HG02798 (cell line): ENCODE measurements around the gene PPP2R5A.
"Not testable (repeated sequence)": the region's sequence is repeated elsewhere in the genome, so short reads cannot be mapped to it uniquely, and the experiment has no call there.

Experiments used
- ATAC-seq: cut with Tn5 transposase; IDR thresholded peaks from one replicate; pipeline ENCODE4 v1.9.1; 2021; ENCODE audit warnings: mild to moderate bottlenecking; ENCODE audit not compliant: unreplicated experiment, poor library complexity

PPP2R5A gene

DNA sequence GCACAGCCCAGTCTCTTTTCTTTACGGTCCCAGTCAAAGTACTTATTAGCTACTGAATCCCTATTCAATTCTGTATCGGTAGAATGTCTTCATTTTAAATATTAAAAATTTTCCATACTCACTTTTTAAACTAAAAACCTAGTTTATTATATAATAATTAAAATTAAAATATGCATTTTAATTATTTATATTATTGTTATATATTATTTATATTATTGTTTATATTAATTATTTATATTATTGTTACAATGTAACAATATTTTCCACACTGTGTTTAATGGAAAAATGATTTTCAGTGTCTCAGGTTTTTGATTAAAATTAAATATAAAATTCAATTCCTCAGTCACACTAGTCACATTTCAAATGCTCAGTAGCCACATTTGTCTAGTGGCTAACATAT is 18.2 kb upstream of the PPP2R5A start:
- no peak for ATAC-seq

- ATAC-seq = no peak
These were observed 17.8 kb upstream of the PPP2R5A start for GRCh38 chr1:212267460-212267859.

DNA sequence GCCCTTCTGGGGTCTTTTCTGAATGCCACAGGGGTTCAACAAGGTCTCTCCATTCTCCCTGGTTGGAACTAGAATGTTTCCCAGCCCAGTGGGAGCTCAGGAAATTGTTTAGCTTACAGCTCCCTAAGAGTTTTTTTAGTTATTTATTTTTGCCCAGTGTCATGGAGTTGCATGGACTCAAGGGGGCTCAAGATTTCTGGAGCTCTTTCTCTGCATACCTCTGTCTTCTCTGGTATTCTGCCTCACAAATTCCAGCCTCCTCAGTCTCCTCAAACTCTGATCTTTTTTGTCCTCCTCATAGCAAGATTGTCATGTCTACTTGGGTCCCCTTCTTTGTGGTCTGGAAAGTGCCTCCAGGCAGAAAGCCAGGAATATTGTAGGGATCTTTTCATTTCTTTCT is 15.9 kb upstream of the PPP2R5A start:
- ATAC-seq = no peak

- no peak for ATAC-seq
These were observed 14.6 kb upstream of the PPP2R5A start for GRCh38 chr1:212270564-212270963.

GRCh38 chr1:212271234-212271633 is 14.0 kb upstream of the PPP2R5A start:
- no peak for ATAC-seq

DNA sequence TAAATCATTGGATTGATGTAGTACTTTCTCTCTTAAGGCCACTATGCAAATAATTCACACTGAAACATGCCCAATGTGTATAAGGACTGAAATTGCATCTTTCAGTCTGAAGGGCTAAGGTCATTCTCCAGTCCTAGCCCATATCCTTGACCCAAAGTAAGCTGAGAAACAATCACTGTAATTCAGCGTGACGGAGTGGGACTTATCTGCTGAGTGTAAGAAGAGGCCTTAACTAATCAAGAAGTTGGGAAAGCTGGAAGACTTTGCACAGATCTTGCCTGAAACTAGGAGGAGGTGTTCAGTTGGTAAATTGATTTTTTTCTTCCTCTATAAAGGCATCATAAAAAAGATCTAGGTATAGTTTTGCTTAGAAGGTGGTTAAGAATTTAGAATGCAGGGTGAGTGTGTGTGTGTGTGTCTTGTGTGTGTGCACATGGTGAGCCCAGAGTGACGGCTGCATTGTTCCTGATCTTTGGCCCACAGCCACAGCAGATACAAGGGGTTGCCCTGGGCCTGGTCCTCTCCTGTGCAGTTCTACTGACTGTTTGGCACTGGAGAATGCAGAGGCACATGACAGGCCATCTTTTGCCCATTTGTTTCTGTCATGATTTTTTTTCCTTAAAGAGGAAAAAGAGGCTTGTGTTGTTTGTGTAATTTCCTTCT is 13.3 kb upstream of the PPP2R5A start:
- no peak for ATAC-seq

DNA sequence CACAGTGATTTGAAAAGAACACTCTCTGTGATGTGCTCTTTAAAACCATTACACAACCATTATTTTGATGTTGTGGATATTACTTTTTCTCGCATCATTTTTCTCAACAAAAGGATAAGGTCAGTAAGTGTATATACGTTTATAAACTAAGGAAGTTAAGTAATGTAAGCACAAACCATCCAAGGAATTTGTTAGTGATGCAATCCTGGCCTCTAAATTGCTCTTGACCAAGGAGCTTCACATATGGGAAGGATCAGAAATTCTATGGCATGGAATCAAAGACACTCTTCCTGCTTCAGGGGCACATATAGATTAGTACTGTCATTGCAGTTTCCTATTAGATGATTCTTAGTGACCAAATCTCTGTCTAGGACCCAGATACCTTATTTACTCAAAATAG is 3.6 kb upstream of the PPP2R5A start:
- no peak for ATAC-seq

DNA sequence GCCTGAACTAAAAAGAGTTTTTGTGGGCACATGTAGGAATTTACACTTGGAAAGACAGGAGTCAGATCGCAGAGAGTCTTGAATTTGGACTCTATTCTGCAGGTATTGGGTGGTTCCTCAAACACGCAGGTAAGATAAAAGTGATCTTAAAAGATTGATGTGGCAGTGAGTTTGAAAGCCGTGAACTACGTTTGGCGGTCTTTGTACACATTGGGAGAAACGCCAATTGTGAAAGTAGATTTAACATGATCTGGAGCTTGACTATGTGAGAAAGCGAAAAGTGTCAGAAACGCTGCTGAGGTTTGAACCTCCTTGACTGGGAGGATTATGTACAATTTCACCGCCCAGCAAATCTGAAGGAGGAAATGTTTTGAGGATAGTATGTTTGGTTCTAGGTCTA is 1.5 kb upstream of the PPP2R5A start:
- ATAC-seq = no peak

- ATAC-seq = no peak
These were observed 872 bp upstream of the PPP2R5A start for GRCh38 chr1:212284332-212284743.

- peak; percentile 14 for ATAC-seq
These were observed 710 bp downstream of the PPP2R5A start for GRCh38 chr1:212285685-212286555.

DNA sequence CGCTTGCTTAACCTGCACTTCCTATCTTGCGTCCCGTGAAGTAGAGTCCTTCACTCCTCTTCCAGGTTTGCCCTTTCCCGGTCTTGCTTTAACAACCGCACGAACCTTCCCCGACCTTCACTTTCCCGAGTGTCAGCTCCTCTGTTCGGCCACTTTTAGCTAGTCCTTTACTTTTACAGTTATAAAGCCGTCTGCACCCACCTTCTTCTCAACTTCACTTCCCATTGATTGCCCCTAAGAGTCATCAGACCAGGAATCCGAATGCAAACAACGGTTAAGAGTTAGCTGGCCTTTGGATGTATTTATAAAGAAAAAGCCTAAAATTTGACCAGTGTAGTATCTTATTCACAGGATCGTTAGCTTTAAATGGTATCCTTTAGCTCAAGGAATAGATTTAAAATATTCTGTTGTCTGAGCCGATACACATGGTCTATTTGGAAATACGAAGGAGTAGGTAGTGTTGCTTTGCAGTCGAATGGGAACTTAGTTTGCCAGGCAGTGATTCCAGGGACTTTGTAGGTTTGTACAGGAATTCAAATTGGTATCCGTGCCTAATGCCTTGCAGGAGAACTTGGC is 1.4 kb downstream of the PPP2R5A start:
- no peak for ATAC-seq

- no peak for ATAC-seq
These were observed 2.2 kb downstream of the PPP2R5A start for GRCh38 chr1:212287261-212287895.

GRCh38 chr1:212287995-212288394 is 2.8 kb downstream of the PPP2R5A start:
- ATAC-seq = not testable (repeated sequence)

- ATAC-seq = no peak
These were observed 3.4 kb downstream of the PPP2R5A start for GRCh38 chr1:212288615-212289014.

- no peak for ATAC-seq
These were observed 4.3 kb downstream of the PPP2R5A start for GRCh38 chr1:212289262-212290077.

- ATAC-seq = no peak
These were observed 5.4 kb downstream of the PPP2R5A start for GRCh38 chr1:212290608-212291007.

DNA sequence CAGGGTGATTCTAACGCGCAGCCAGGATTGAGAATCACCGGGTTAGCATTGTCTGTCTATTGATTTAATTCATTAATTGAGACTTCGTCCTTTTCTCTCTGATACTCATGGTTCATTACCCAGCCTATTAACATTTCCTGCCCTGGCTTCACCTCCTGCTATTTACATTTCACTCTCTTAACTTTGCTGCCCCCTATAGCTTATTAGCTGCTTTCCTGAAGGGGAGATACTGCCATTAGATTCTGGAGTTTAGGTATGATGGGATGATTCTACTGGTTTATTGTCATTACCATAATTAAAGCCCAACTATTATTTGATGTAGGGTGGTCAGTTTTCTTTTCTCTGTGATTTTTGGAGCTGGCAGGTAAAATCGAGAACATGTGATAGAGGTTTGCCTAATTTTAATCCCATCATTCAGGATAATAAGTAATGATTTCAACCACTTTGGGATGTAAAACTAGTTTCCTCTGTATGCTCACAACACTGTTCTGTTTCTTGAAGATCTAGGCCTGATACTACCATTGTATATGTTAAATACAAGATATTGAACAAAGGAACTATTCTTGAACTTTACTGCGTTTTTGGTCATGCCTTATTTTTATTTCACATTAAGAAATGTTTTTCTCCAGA is 6.4 kb downstream of the PPP2R5A start:
- ATAC-seq = peak; percentile 76

GRCh38 chr1:212292250-212293105 is 7.3 kb downstream of the PPP2R5A start:
- ATAC-seq = no peak

DNA sequence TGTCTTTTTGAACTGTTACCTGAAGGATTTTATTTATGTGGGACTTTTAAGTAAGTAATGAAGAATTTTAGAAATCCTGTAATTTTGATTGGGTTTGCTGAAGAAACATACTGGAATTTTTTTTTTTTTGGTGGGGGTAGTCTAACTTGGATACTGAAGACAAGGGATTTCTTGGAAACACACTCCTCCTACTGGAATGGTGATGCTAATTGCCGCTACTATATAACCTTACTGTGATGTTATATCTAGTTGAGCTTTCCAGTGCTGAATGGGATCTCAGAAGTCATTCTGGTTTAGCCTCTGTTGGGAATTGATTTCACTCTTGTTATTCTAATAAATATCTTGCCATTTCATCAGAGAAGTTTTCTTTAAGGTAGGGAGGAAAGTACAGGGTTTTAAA is 8.4 kb downstream of the PPP2R5A start:
- no peak for ATAC-seq
